GM12878 (cell line): ENCODE measurements around the gene RNF7. TPM values are rescaled to one million over a fixed set of nuclear protein-coding genes. Genes with fewer than 3 reads are reported as not detected.

Experiments
- ATAC-seq: fragments of 200-7000 bp; cut with Tn5 transposase; 3 replicates; pipeline ENCODE4 v1.9.1; 2020; ENCODE audit warnings: mild to moderate bottlenecking, moderate library complexity
- BruUV-seq: library from RNA; stranded (reverse); fragments of 400-500 nt; replicated peaks from 2 replicates; lab custom pipeline; 2021; lab: Mats Ljungman, UMichigan
- CTCF ChIA-PET: fragments of 300-600 bp; sonication (Branson Sonifier 250); formaldehyde crosslinking; extraction: SDS; loops from one replicate; lab custom pipeline; 2021; ENCODE audit warnings: inconsistent platforms; lab: Yijun Ruan, JAX
- POLR2A ChIA-PET: fragments of 350-600 bp; formaldehyde crosslinking; extraction: SDS; loops from one replicate; lab custom pipeline; 2021; ENCODE audit warnings: inconsistent platforms; lab: Charles Lee
- RAD21 ChIA-PET: fragments of 300-600 bp; sonication (Branson Sonifier 250); formaldehyde crosslinking; loops from one replicate; lab custom pipeline; 2023; ENCODE audit warnings: antibody characterized with exemption; ENCODE audit not compliant: unreplicated experiment; lab: Charles Lee
- SMC1A ChIA-PET: fragments of 300-600 bp; sonication (Branson Sonifier 250); formaldehyde crosslinking; loops from one replicate; lab custom pipeline; 2023; ENCODE audit not compliant: unreplicated experiment, uncharacterized antibody; lab: Charles Lee
- DNase-seq: peaks from one replicate; pipeline ENCODE4 v3.0.0-alpha.2; 2011; ENCODE audit warnings: low read depth, low spot score
- FAIRE-seq: peaks from 3 replicates; lab custom pipeline; 2011; peaks lifted over from hg19 to GRCh38; lab: Jason Lieb, UNC
- H2AFZ ChIP-seq: 2 replicates; pipeline ENCODE4 v1.6.0; 2011; ENCODE audit warnings: low read depth, low read length, control low read depth; ENCODE audit not compliant: control insufficient read depth
- H3K27ac ChIP-seq: 2 replicates; pipeline ENCODE4 v1.5.1; 2011; ENCODE audit warnings: control low read depth; ENCODE audit not compliant: control insufficient read depth, insufficient read depth
- H3K27me3 ChIP-seq, 2 experiments: replicated peaks in 1 of 2; 2 replicates each; pipeline versions ENCODE4 v1.6.0 to v1.6.1; 2011; ENCODE audit warnings: low read length in 1 of 2; ENCODE audit not compliant: control insufficient read depth in 2 of 2, insufficient read depth in 2 of 2
- H3K36me3 ChIP-seq, 2 experiments: 2 replicates each; pipeline ENCODE4 v1.5.1; 2011; ENCODE audit warnings: low read length in 1 of 2; ENCODE audit not compliant: control insufficient read depth in 2 of 2, insufficient read depth in 2 of 2
- H3K4me1 ChIP-seq: 2 replicates; pipeline ENCODE4 v1.6.1; 2011; ENCODE audit warnings: mild to moderate bottlenecking, low read length, moderate library complexity, mixed read lengths; ENCODE audit not compliant: control insufficient read depth, insufficient read depth
- H3K4me2 ChIP-seq: 2 replicates; pipeline ENCODE4 v1.6.0; 2011; ENCODE audit warnings: control low read depth; ENCODE audit not compliant: control insufficient read depth, insufficient read depth
- H3K4me3 ChIP-seq: fragments of 200-600 bp; sonication (generic); 2 replicates; pipeline ENCODE4 v1.5.1; 2016
- H3K79me2 ChIP-seq: 2 replicates; pipeline ENCODE4 v1.6.0; 2011; ENCODE audit warnings: low read length; ENCODE audit not compliant: control insufficient read depth, insufficient read depth
- H3K9ac ChIP-seq: 2 replicates; pipeline ENCODE4 v1.8.0; 2011; ENCODE audit warnings: low read length, control low read depth, mixed read lengths; ENCODE audit not compliant: control insufficient read depth, insufficient read depth
- H3K9me3 ChIP-seq: replicated peaks from 3 replicates; pipeline ENCODE4 v1.5.1; 2011; ENCODE audit warnings: mild to moderate bottlenecking, low read length; ENCODE audit not compliant: control insufficient read depth, insufficient read depth
- H4K20me1 ChIP-seq: 2 replicates; pipeline ENCODE4 v1.6.0; 2011; ENCODE audit not compliant: control insufficient read depth, insufficient read depth
- BHLHE40 ChIP-seq, 2 experiments: fragments of 450-650 bp in 1 of 2; IDR thresholded peaks; 2 replicates each; pipeline ENCODE4 v1.6.1; 2011 to 2017; ENCODE audit warnings: low read depth in 2 of 2, borderline replicate concordance in 1 of 2, improper control_type of control experiment in 1 of 2, low read length in 1 of 2, mild to moderate bottlenecking in 1 of 2
- PML ChIP-seq: IDR thresholded peaks from 2 replicates; pipeline ENCODE4 v1.6.1; 2012; ENCODE audit warnings: low read length, inconsistent platforms
- RELB ChIP-seq: fragments of 450-650 bp; IDR thresholded peaks from 2 replicates; pipeline ENCODE4 v1.6.1; 2017; ENCODE audit warnings: low read depth, mild to moderate bottlenecking, moderate library complexity
- RUNX3 ChIP-seq: IDR thresholded peaks from 2 replicates; pipeline ENCODE4 v1.6.1; 2012; ENCODE audit warnings: low read length, inconsistent platforms
- TAF1 ChIP-seq: IDR thresholded peaks from 2 replicates; pipeline ENCODE4 v1.6.1; 2011; ENCODE audit warnings: mild to moderate bottlenecking, low read depth, low read length, borderline replicate concordance
- ZNF687 ChIP-seq: fragments of 450-650 bp; IDR thresholded peaks from 2 replicates; pipeline ENCODE4 v1.6.1; 2017; ENCODE audit warnings: mild to moderate bottlenecking, moderate library complexity
- WGBS: methylation state at CpG from one replicate; pipeline ENCODE4 v1.1.6; 2016; ENCODE audit warnings: low lambda C conversion rate; ENCODE audit not compliant: insufficient replicate concordance, insufficient coverage; ENCODE audit errors: missing lambda C conversion rate; 5-methylcytosine and 5-hydroxymethylcytosine counted together
- in situ Hi-C: fragments of 300-500 bp; cut with MboI; formaldehyde crosslinking; loops from 9 replicates; pipeline ENCODE4 v1.14.3; 2018; ENCODE audit warnings: mixed read lengths
- intact Hi-C: fragments of 100-400 bp; cut with micrococcal nuclease; formaldehyde crosslinking; loops from one replicate; pipeline ENCODE4 v1.14.2; 2022; ENCODE audit not compliant: unreplicated experiment
- polyA plus RNA-seq, 11 experiments: library from polyadenylated mRNA; depleted of rRNA in 4 of 11; unstranded in 6 of 11; stranded (reverse) in 5 of 11; fragments of >200 nt; fragmentation: Nextera tagmentation in 4 of 11; fragmentation: Illumina TruSeq in 1 of 11; extraction: Ambion mirVana in 4 of 11; extraction: Trizol in 1 of 11; gene quantifications; 1 replicate in 1 of 11; 2 replicates in 10 of 11; pipeline versions ENCODE4 v1.2.1 to v1.2.3, GENCODE V29; 2011 to 2016; ENCODE audit warnings: inconsistent platforms in 2 of 11, missing spikeins in 2 of 11, low read depth in 1 of 11
- total RNA-seq, 4 experiments: library from RNA; depleted of rRNA in 3 of 4; stranded (reverse); fragments of >200 nt in 3 of 4; fragmentation: Illumina TruSeq in 1 of 4; extraction: Trizol in 1 of 4; gene quantifications; 2 replicates each; pipeline versions ENCODE4 v1.2.1 to v1.2.3, GENCODE V29; 2013 to 2021

The RNF7 gene
- total and polyA plus RNA-seq, 10 of the 15 experiments (the other 5 are each of a cell fraction or from before 2014, with no cell fraction given): 36.0 to 146 (median 76.4) TPM

- TF ChIP-seq ZNF687 (peak; percentile 67; the same call in 1 of the 2 replicates), BHLHE40 (IDR thresholded peaks at IDR 0.05; ENCODE audit: borderline replicate concordance in 1 of 2, low read depth in 2 of 2, low read length in 1 of 2) (no peak), PML (no peak; the same call in 1 of the 2 replicates)
- TF ChIP-seq, all 136 proteins: peak for 6
These were observed 448 bp upstream of the RNF7 start (continued) for GRCh38 chr3:141737678-141738021.

GRCh38 chr3:141738891-141739363 is 829 bp downstream of the RNF7 start:
- peak overlapping the region; percentile 91 for H3K4me3 ChIP-seq
- ATAC-seq: peak; percentile 45
- no peaks in the 10 kb centered on the region for H4K20me1 ChIP-seq
- H3K9me3 ChIP-seq: no peaks in the 10 kb centered on the region
- BruUV-seq: TSS peak; percentile 60
- TF ChIP-seq RELB: no peak
- peak; percentile 23; the same call in 1 of the 2 replicates for TF ChIP-seq TAF1
- peak; percentile 10; the same call in 1 of the 2 replicates for TF ChIP-seq RUNX3
- POLR2A ChIA-PET: interaction anchor here (0.6 to 1.8 kb wide), 5 partner anchors 136 to 541 kb away, joined by 3 to 12 read pairs (median 6); no protein-coding TSS in a partner anchor
- DNase-seq: no peak
- peaks cover 0 to 3% of the 10 kb centered on the region in 2 experiments; a peak in 1 of 4 replicates for H3K36me3 ChIP-seq
- RAD21 ChIA-PET: interaction anchor here (0.6 to 4.1 kb wide), 7 partner anchors 12 to 287 kb away, joined by 3 to 23 read pairs (median 4); partner anchors contain the start of gene ATP1B3
- in situ Hi-C loops (no loop called here), intact Hi-C loops (loop anchor here (1.0 to 5.0 kb wide), 3 partner anchors 137 to 543 kb away; partner anchors contain the start of gene ATP1B3)
- peak overlapping the region; percentile 85 for H3K9ac ChIP-seq
- peak overlapping the region; percentile 94 for H2AFZ ChIP-seq
- H3K79me2 ChIP-seq: peaks cover 54% of the 10 kb centered on the region
- WGBS: 0% methylated on average over 11 of the region's 11 CpGs
- peak overlapping the region; percentile 87 for H3K27ac ChIP-seq
- no peaks in the 10 kb centered on the region for H3K27me3 ChIP-seq
- no peak for FAIRE-seq
- SMC1A ChIA-PET: interaction anchor here (1.0 to 1.9 kb wide), 10 partner anchors 11 to 524 kb away, joined by 3 to 8 read pairs (median 4); no protein-coding TSS in a partner anchor
- H3K4me1 ChIP-seq: 0 out of 2 replicates have a peak, but pooled peaks cover 5% of the 10 kb centered on the region
- H3K4me2 ChIP-seq: peak overlapping the region; percentile 66; the same call in 1 of the 2 replicates
- CTCF ChIA-PET: interaction anchor here (0.6 to 2.6 kb wide), 14 partner anchors 12 to 1246 kb away, joined by 3 to 33 read pairs (median 4); partner anchors contain the start of gene ATP1B3
